Measurements from ENCODE around the gene LTB4R.

DNA sequence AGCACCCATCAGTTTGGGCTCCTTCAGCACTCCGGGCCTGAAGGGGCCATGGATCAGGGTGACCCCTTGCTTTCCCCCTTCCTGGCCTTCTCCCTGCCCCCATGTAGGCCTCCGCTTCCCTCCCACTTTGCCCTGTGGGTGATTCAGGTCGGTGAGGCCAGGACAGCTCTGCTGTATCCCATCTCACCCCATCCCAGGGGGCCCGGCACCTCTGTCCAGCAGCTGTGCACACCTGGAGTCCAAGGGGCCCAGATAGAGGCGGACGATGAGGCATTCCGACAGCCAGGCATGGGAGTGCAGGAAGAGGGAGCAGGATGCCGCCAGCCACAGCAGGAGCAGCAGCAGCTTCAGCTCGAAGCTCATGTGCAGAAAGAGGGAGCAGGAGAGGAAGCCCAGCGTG, 11.4 kb downstream of the LTB4R start:
- TF ChIP-seq, protein P1, sequence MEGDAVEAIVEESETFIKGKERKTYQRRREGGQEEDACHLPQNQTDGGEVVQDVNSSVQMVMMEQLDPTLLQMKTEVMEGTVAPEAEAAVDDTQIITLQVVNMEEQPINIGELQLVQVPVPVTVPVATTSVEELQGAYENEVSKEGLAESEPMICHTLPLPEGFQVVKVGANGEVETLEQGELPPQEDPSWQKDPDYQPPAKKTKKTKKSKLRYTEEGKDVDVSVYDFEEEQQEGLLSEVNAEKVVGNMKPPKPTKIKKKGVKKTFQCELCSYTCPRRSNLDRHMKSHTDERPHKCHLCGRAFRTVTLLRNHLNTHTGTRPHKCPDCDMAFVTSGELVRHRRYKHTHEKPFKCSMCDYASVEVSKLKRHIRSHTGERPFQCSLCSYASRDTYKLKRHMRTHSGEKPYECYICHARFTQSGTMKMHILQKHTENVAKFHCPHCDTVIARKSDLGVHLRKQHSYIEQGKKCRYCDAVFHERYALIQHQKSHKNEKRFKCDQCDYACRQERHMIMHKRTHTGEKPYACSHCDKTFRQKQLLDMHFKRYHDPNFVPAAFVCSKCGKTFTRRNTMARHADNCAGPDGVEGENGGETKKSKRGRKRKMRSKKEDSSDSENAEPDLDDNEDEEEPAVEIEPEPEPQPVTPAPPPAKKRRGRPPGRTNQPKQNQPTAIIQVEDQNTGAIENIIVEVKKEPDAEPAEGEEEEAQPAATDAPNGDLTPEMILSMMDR (IDR thresholded peaks at IDR 0.05): no peak
- no peak for TF ChIP-seq POLR2A (IDR thresholded peaks at IDR 0.05)
